PC-3 (cell line): ENCODE results near the gene SMPDL3A. TPM values are rescaled to one million over a fixed set of nuclear protein-coding genes. Genes with fewer than 3 reads are reported as not detected.
"Not testable (repeated sequence)": the region's sequence is repeated elsewhere in the genome, so short reads cannot be mapped to it uniquely, and the experiment has no call there.

Source experiments
- ATAC-seq: fragments of 200-7000 bp; cut with Tn5 transposase; 2 replicates; pipeline ENCODE4 v1.9.1; 2020; ENCODE audit warnings: mild to moderate bottlenecking, moderate library complexity
- BruUV-seq: library from RNA; stranded (reverse); fragments of 400-500 nt; replicated peaks from 2 replicates; lab custom pipeline; 2021; lab: Mats Ljungman, UMichigan
- CTCF ChIA-PET: fragments of 300-600 bp; sonication (Branson Sonifier 250); formaldehyde crosslinking; loops from one replicate; lab custom pipeline; 2022; ENCODE audit warnings: antibody characterized with exemption; lab: Charles Lee
- POLR2A ChIA-PET: fragments of 300-600 bp; sonication (Branson Sonifier 250); formaldehyde crosslinking; loops from one replicate; lab custom pipeline; 2022; ENCODE audit warnings: antibody characterized with exemption; ENCODE audit not compliant: unreplicated experiment; lab: Charles Lee
- DNase-seq: peaks from one replicate; pipeline ENCODE4 v3.0.0-alpha.2; 2015
- H2AFZ ChIP-seq: fragments of 300-600 bp; sonication (generic); 2 replicates; pipeline ENCODE4 v1.6.0; 2016; ENCODE audit warnings: antibody characterized with exemption, low read length
- H3F3A ChIP-seq: fragments of 300-600 bp; sonication (generic); one replicate; pipeline ENCODE4 v1.6.0; 2017; ENCODE audit warnings: antibody characterized with exemption, low read length, control low read depth, mild to moderate bottlenecking; ENCODE audit not compliant: unreplicated experiment
- H3K27ac ChIP-seq: fragments of 300-600 bp; sonication (generic); 2 replicates; pipeline ENCODE4 v1.5.1; 2016; ENCODE audit warnings: mild to moderate bottlenecking, low read length
- H3K27me3 ChIP-seq: fragments of 300-600 bp; sonication (generic); 2 replicates; pipeline ENCODE4 v1.6.1; 2016; ENCODE audit warnings: low read length, mixed read lengths
- H3K36me3 ChIP-seq: fragments of 300-600 bp; sonication (generic); 2 replicates; pipeline ENCODE4 v1.6.1; 2016; ENCODE audit warnings: low read depth, mixed run types, low read length, mixed read lengths
- H3K4me1 ChIP-seq: fragments of 300-600 bp; sonication (generic); 2 replicates; pipeline ENCODE4 v1.5.1; 2016; ENCODE audit warnings: low read length; ENCODE audit not compliant: insufficient read depth
- H3K4me2 ChIP-seq: fragments of 300-600 bp; sonication (generic); 2 replicates; pipeline ENCODE4 v1.6.0; 2016; ENCODE audit warnings: low read length
- H3K4me3 ChIP-seq: fragments of 300-600 bp; sonication (generic); 2 replicates; pipeline ENCODE4 v1.5.1; 2016; ENCODE audit warnings: mild to moderate bottlenecking, low read length, mixed read lengths
- H3K79me2 ChIP-seq: fragments of 300-600 bp; sonication (generic); 2 replicates; pipeline ENCODE4 v1.6.1; 2017; ENCODE audit warnings: low read length, mixed read lengths
- H3K9ac ChIP-seq: fragments of 300-600 bp; sonication (generic); 2 replicates; pipeline ENCODE4 v1.6.0; 2016; ENCODE audit warnings: mild to moderate bottlenecking, low read length
- H3K9me2 ChIP-seq: fragments of 300-600 bp; sonication (generic); replicated peaks from 2 replicates; pipeline ENCODE4 v1.6.1; 2016; ENCODE audit warnings: mixed run types, low read length, mixed read lengths
- H3K9me3 ChIP-seq: fragments of 300-600 bp; sonication (generic); 2 replicates; pipeline ENCODE4 v1.6.1; 2016; ENCODE audit warnings: low read length, mixed read lengths
- H4K20me1 ChIP-seq: fragments of 300-600 bp; sonication (generic); 2 replicates; pipeline ENCODE4 v1.6.1; 2016; ENCODE audit warnings: low read length, mixed read lengths
- EZH2 ChIP-seq: fragments of 300-600 bp; sonication (generic); IDR thresholded peaks from one replicate; pipeline ENCODE4 v1.6.1; 2017; ENCODE audit warnings: antibody characterized with exemption, mild to moderate bottlenecking, low read length; ENCODE audit not compliant: unreplicated experiment
- EZH2phosphoT487 ChIP-seq: fragments of 300-600 bp; sonication (generic); IDR thresholded peaks from 2 replicates; pipeline ENCODE4 v1.6.1; 2018; ENCODE audit warnings: mild to moderate bottlenecking, antibody characterized with exemption, low read length, borderline replicate concordance
- intact Hi-C: fragments of 100-400 bp; cut with micrococcal nuclease; formaldehyde crosslinking; loops from 2 replicates; pipeline ENCODE4 v1.9.0; 2023
- total RNA-seq: library from RNA; depleted of rRNA; stranded (reverse); fragments of >200 nt; gene quantifications from 2 replicates; pipeline ENCODE4 v1.2.3, GENCODE V29; 2014
- TF ChIP-seq, protein P1 (sequence below): fragments of 300-600 bp; sonication (generic); conservative IDR thresholded peaks from 2 replicates; pipeline ENCODE4 v1.5.1; 2017; ENCODE audit warnings: antibody characterized with exemption, low read depth, mild to moderate bottlenecking, low read length

The SMPDL3A gene
- total RNA-seq, 1 experiment from 2014 or later, result 4.6 TPM

DNA sequence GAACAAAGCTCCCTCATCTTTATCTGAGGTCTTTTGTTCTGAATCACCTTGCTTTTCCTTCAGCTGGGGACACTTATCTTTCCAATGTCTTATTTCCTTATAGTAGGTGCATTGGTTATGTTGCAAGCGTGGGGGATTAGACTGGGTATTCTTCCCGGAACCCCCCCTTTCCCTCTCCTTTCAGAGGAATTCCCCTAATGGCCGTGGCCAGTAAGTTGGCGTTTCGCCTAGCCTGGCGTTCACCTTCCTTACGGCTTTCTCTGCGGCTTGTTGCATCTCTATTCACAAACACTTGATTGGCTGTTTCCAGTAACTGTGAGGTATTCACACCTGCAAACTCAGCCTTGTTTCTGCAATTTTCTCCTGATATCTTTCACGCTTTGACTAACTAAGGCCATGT is 42.4 kb upstream of the SMPDL3A start:
- ChIA-PET CTCF (no interaction called here), POLR2A (no interaction called here)
- Histone ChIP-seq H3F3A (no peaks in the 10 kb centered on the region), H3K9me2 (no peaks in the 10 kb centered on the region), H3K4me2 (no peak overlapping the region), H3K4me3 (no peak overlapping the region), H3K9me3 (no peaks in the 10 kb centered on the region), H3K9ac (no peak overlapping the region), H3K27ac (no peak overlapping the region), H3K36me3 (no peaks in the 10 kb centered on the region), H3K27me3 (no peaks in the 10 kb centered on the region), H3K4me1 (no peaks in the 10 kb centered on the region), H3K79me2 (no peaks in the 10 kb centered on the region), H2AFZ (no peak overlapping the region), H4K20me1 (no peaks in the 10 kb centered on the region)
- no peak for DNase-seq
- intact Hi-C loops, result no loop called here
- no peak for ATAC-seq
- BruUV-seq, result no TSS peak
- TF ChIP-seq EZH2, result no peak
- TF ChIP-seq, protein P1, sequence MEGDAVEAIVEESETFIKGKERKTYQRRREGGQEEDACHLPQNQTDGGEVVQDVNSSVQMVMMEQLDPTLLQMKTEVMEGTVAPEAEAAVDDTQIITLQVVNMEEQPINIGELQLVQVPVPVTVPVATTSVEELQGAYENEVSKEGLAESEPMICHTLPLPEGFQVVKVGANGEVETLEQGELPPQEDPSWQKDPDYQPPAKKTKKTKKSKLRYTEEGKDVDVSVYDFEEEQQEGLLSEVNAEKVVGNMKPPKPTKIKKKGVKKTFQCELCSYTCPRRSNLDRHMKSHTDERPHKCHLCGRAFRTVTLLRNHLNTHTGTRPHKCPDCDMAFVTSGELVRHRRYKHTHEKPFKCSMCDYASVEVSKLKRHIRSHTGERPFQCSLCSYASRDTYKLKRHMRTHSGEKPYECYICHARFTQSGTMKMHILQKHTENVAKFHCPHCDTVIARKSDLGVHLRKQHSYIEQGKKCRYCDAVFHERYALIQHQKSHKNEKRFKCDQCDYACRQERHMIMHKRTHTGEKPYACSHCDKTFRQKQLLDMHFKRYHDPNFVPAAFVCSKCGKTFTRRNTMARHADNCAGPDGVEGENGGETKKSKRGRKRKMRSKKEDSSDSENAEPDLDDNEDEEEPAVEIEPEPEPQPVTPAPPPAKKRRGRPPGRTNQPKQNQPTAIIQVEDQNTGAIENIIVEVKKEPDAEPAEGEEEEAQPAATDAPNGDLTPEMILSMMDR, result no peak
- TF ChIP-seq EZH2phosphoT487, result no peak

DNA sequence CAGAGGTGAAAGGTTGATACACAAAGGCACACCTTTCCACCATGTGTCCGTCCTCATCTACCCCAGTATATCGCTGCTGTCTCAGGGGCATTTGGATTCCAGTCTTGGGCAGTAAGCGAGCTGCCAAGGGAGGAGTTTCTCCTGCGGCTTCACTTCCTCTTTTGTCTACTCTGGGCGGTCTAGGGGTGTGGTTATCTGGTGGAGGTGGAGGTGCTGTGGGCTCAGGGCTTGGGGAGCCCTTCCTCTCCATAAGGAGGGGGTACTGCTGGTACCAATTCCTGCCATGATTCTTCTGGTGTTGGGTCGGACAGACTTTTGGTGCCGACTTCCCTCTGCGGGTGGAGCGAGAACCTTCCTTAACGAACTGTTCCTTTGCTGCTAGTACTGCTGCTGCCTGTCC is 41.5 kb upstream of the SMPDL3A start:
- DNase-seq (no peak), ATAC-seq (no peak)
- Histone ChIP-seq H3K4me3 (no peak overlapping the region), H3K79me2 (no peaks in the 10 kb centered on the region), H3K4me2 (no peak overlapping the region), H2AFZ (no peak overlapping the region), H3K27ac (no peak overlapping the region), H3K9ac (no peak overlapping the region), H3K36me3 (no peaks in the 10 kb centered on the region), H3F3A (no peaks in the 10 kb centered on the region), H4K20me1 (no peaks in the 10 kb centered on the region), H3K4me1 (no peaks in the 10 kb centered on the region), H3K9me2 (no peaks in the 10 kb centered on the region), H3K9me3 (no peaks in the 10 kb centered on the region), H3K27me3 (no peaks in the 10 kb centered on the region)
- TF ChIP-seq EZH2phosphoT487 (no peak), EZH2 (no peak)
- TF ChIP-seq, protein P1, result no peak
- intact Hi-C loops, result no loop called here
- ChIA-PET CTCF (no interaction called here), POLR2A (no interaction called here)
- no TSS peak for BruUV-seq

DNA sequence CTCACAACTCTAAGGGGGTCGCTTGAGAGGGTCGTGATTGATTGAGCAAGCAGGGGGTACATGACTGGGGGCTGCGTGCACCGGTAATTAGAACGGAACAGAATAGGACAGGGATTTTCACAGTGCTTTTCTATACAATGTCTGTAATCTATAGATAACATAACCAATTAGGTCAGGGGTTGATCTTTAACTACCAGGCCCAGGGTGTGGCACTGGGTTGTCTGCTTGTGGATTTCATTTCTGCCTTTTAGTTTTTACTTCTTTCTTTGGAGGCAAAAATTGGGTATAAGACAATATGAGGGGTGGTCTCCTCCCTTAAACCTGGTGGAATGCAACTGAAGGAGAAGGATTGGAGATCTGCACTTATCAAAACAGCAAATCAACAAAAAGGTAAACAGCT is 40.1 kb upstream of the SMPDL3A start:
- CTCF ChIA-PET, H3K9me2 ChIP-seq, H4K20me1 ChIP-seq, ATAC-seq, H3K4me1 ChIP-seq, intact Hi-C loops, H3K36me3 ChIP-seq, H3K9ac ChIP-seq, H3K4me2 ChIP-seq, H3K27me3 ChIP-seq, H2AFZ ChIP-seq, BruUV-seq, H3K79me2 ChIP-seq, DNase-seq, H3K27ac ChIP-seq, H3K4me3 ChIP-seq, H3F3A ChIP-seq, H3K9me3 ChIP-seq: not testable (repeated sequence)
- POLR2A ChIA-PET, result interaction anchor here (0.6 kb wide), 1 partner anchor 84 kb away, joined by 3 read pairs; no protein-coding TSS in a partner anchor
